Measurements from ENCODE around the gene ZP2.

Gene ZP2

GRCh38 chr16:21242756-21243155 is 31.4 kb upstream of the ZP2 start:
- DNase-seq (ENCODE audit: low read depth) = no peak

GRCh38 chr16:21239646-21240045 is 28.3 kb upstream of the ZP2 start:
- DNase-seq (ENCODE audit: low read depth) = no peak
- H3K4me3 ChIP-seq (ENCODE audit: low read length) = no peak overlapping the region
- TF ChIP-seq CTCF (conservative IDR thresholded peaks at IDR 0.05; ENCODE audit: low read depth, low read length) = no peak

More at GRCh38 chr16:21242756-21243155, 31.4 kb upstream of the ZP2 start:
- no peak overlapping the region for H3K4me3 ChIP-seq (ENCODE audit: low read length)
- TF ChIP-seq CTCF (conservative IDR thresholded peaks at IDR 0.05; ENCODE audit: low read depth, low read length) = no peak

GRCh38 chr16:21236831-21237230 is 25.5 kb upstream of the ZP2 start:
- no peak for DNase-seq (ENCODE audit: low read depth)
- no peak overlapping the region for H3K4me3 ChIP-seq (ENCODE audit: low read length)
- no peak for TF ChIP-seq CTCF (conservative IDR thresholded peaks at IDR 0.05; ENCODE audit: low read depth, low read length)

- no peak overlapping the region for H3K4me3 ChIP-seq (ENCODE audit: low read length)
- no peak for TF ChIP-seq CTCF (conservative IDR thresholded peaks at IDR 0.05; ENCODE audit: low read depth, low read length)
- DNase-seq (ENCODE audit: low read depth) = no peak
These were observed 23.8 kb upstream of the ZP2 start for GRCh38 chr16:21235199-21235585.

- no peak within 1 kb of the TSS for H3K4me3 ChIP-seq (ENCODE audit: low read length)
- TF ChIP-seq CTCF (conservative IDR thresholded peaks at IDR 0.05; ENCODE audit: low read depth, low read length) = no peak
- no peak for DNase-seq (ENCODE audit: low read depth)
These were observed 22.3 kb upstream of the ZP2 start, which contains the start of gene ANKS4B for GRCh38 chr16:21233521-21234150. TSS of gene ANKS4B (plus strand) at chr16:21233699. CDS start at chr16:21233738, 39 bp downstream.

- no peak overlapping the region for H3K4me3 ChIP-seq (ENCODE audit: low read length)
- no peak for TF ChIP-seq CTCF (conservative IDR thresholded peaks at IDR 0.05; ENCODE audit: low read depth, low read length)
- no peak for DNase-seq (ENCODE audit: low read depth)
These were observed 21.7 kb upstream of the ZP2 start for GRCh38 chr16:21233045-21233520.

GRCh38 chr16:21228361-21228872 is 17.0 kb upstream of the ZP2 start:
- TF ChIP-seq CTCF (conservative IDR thresholded peaks at IDR 0.05; ENCODE audit: low read depth, low read length) = no peak
- H3K4me3 ChIP-seq (ENCODE audit: low read length) = no peak overlapping the region
- no peak for DNase-seq (ENCODE audit: low read depth)
